ENCODE results near the gene ZNF766.
A peak's percentile ranks its signal among the peaks of the same experiment; 100 is the strongest.
"Not testable (repeated sequence)": the region's sequence is repeated elsewhere in the genome, so short reads cannot be mapped to it uniquely, and the experiment has no call there.

The ZNF766 gene

DNA sequence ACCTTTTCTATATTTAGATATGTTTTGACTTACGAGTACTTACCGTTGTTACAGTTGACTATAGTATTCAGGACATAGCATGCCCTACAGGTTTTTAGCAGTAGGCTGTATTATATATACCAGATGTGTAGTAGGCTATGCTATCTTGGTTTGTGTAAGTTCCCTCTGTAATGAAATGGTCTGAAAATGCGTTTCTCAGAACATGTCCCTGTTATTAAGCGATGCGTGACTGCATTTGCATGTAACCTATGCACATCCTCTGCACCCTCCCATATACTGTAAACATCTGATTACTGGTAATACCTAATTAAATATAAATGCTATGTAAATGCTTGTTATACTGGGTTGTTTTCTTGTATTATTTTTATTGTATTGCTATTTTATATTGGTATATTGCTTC is 6.6 kb downstream of the ZNF766 start:
- no peak for DNase-seq (ENCODE audit: low read depth)

DNA sequence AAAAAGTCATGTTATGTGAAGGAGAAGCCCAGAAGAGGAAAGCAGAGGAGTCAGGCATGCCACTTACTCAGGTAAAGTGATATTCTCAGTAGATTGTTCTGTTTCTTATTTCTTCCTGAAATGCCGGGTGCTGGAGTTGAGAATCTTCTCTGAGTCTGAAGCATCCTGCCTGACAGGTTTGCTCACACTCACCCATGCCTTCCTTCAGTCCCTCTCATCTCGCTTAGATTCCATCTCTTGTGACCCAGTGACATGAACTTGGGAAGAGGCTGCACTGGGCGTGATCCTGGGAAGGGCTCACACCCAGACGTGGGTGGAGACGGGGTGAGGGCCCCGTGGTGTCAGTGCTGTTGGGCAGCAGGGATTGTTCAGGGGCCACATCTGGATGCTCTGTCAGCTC is 8.1 kb downstream of the ZNF766 start:
- DNase-seq (ENCODE audit: low read depth) = no peak

DNA sequence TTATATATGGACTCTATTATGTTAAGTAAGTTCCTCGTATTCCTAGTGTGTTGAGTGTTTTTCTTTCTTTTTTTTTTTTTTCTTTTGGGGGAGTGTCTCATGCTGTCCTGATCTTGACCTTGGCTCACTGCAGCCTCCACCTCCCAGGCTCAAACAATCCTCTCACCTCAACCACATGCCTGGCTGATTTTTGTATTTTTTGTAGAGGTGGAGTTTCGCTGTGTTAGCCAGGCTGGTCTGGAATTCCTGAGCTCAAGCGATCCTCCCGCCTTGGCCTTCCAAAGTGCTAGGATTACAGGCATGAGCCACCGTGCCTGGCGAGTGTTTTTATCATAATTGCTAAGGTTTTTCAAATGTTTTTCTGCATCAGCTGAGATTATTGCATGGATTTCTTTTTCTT is 16.9 kb downstream of the ZNF766 start:
- DNase-seq (ENCODE audit: low read depth) = no peak

DNA sequence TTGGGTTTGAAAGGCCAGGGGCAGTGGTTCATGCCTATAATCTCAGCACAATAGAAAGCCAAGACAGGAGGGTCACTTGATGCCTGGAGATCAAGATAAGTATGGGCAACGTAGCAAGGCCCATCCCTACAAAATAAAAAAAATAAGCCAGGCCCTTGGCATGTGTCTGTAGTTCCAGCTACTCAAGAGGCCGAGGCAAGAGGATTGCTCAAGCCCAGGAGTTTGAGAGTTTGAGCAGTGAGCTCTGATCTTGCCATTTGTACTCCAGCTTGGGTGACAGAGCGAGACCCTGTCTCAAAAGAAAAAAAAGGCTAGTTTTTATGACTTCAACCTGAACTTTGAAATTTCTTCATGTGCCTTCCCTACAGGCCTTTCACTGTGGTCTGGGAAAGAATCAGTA is 22.4 kb downstream of the ZNF766 start:
- DNase-seq (ENCODE audit: low read depth) = no peak

DNA sequence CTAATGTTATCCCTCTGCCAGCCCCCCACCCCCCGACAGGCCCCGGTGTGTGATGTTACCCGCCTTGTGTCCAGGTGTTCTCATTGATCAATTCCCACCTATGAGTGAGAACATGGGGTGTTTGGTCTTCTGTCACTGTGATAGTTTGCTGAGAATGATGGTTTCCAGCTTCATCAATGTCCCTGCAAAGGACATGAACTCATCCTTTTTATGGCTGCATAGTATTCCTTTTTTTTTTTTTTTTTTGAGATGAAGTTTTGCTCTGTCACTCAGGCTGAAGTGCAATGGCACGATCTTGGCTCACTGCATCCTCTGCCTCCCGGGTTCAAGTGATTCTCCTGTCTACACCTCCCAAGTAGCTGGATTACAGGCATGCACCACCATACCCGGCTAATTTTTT is 23.6 kb downstream of the ZNF766 start:
- not testable (repeated sequence) for DNase-seq (ENCODE audit: low read depth)

DNA sequence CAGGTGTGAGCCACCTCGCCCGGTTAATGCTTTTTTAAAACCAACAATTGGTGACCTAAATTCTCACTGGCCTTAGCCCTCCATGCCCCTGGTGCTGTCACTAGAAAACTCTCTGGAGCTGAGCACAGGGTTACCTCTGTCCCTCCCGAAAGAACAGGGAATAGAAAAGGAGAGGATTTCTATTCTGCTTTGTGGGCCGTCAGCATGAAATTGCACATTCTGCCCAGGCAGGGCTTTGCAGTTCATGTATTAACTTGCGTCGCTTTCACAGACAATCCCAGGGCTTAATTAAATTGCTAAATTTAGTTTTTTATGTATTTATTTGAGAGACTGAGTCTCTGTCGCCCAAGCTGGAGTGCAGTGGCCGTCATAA is 27.0 kb downstream of the ZNF766 start:
- DNase-seq (ENCODE audit: low read depth) = no peak

DNA sequence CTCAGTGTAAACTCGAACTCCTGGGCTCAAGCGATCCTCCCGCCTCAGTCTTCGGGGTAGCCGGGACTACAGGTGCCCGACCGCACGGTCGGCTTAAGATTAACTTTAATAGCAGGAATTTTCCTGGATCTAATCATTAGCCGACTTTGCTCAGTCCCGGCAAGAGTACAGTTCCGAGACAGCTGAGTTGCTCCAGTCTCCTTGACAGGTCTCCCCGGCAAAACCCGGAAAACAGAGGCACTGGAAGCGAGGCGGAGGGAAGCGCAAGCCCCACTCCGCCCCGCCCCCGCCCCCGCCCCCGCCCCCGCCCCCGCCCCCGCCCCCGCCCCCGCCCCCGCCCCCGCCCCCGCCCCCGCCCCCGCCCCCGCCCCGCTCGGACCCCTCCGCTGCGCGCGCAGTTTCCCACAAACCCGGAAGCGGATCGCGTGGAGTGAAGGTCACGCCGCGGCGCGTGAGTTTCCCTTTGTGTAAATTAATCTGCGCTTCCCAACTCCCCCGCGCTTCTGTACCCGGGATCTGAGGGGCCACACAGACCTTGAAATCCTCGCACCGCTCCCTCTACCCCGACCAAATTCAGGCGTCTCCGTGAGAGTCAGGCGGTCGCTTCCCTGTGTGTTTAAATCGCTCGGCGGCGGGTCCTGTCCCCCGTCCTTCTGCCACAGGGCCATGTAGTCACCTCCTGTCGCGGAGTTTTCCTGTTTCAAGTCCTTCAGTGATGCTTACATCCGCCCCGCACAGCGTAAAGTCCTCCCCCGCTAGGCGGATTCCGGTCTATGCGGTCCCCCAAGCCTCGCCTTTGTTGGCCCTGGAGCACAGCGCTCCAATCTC is 27.6 kb downstream of the ZNF766 start, which contains the start of gene ZNF480:
Gene ZNF480 (plus strand): TSS at position 397 of the 828 bp plus-strand sequence. CDS start 3,244 bp downstream, outside the sequence.
- peak; percentile 54 for DNase-seq (ENCODE audit: low read depth)

DNA sequence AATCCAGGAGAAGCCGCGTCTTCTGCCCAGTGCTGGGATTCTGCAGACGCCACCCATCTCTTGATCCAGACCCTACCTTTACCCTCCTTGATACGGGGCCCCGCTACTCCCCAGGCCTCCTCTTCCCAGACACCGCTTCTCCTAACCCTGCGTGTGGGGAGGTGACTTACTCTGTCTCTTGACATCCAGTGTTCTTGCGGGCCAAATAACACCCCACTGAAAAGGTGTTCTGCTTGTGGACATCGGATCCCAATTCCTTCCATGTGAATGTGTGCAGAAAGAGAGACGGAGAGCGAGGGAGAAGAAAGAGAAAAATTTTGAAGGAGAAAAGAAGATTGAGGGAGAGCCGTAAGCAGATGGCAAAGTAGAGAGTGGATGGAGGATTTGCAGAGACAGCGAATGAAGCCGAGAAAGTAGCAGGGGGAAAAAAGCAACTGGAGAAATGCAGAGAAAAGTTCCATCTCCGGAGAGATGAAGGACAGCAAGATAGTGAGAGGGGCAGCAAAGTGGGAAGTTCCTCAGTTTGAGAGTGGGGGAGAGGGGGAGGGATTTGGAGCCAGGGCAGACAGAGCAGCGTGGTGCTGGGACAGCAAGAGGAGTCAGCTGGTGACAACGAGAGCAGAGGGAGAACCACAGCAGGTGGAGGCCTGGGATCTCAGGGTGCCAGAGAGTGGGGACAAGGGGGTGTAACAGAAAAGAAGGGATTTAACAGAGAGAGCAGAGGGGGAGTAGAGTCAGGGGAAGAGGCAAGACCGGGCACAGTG is 28.4 kb downstream of the ZNF766 start:
- DNase-seq (ENCODE audit: low read depth) = no peak

DNA sequence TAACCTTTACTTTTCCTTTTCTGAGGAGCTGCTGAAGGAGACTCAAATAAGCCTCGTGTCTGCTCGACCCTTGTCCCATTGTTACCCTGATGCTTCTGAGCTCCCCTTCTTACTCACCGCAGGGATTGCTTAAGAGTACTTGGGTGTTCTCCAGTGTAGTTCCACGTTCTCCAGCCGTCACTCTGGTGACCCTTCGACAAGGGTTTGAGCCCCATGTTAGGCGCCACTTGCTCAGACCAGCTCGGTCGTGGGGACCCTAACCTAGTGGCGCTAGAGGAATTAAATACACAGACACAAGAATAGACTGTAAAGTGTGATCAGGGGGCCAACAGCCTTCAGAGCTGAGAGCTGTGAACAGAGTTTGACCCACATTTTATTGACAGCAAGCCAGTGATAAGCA is 37.9 kb downstream of the ZNF766 start:
- DNase-seq (ENCODE audit: low read depth) = no peak

DNA sequence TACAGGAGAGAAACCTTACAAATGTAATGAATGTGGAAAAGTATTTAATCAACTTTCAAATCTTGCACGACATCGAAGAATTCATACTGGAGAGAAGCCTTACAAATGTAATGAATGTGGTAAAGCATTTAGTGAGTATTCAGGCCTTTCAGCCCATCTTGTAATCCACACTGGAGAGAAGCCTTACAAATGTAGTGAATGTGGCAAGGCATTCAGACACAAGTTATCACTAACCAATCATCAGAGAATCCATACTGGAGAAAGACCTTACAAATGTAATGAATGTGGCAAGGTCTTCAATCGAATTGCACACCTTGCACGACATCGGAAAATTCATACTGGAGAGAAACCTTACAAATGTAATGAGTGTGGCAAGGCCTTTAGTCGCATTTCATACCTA is 53.0 kb downstream of the ZNF766 start:
- DNase-seq (ENCODE audit: low read depth) = no peak

DNA sequence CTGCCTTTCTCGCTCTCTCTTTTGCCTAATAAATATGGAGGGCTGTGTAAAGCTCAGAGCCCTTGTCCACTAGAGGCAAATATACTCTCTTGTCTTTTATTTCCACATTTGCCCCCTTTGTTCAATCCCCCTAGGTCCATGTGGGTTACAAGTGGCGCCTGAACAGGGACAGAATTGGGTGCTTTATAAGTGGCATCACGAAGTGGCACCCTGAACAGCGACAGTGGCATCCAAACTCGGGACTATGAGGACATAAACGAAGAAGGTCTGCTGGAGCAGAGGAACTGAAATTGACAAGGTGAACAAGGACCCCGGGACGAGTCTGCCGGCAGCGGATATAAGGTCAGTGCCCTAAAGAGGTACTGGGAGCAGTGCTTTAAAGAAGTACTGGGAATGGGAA is 62.4 kb downstream of the ZNF766 start:
- no peak for DNase-seq (ENCODE audit: low read depth)

DNA sequence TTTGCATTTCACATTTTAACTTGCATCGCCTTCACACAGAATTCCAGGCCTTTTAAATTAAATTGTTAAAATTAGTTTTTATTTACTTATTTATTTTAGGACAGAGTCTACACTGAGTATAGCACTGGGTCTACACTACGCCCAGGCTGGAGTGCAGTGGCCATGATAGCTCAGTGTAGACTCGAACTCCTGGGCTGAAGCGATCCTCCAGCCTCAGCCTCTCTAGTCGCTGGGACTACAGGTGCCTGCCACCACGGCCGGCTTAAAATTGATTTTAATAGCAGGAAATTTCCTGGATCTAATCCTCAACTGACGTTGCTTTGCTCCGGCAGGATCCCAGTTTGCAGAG is 66.4 kb downstream of the ZNF766 start:
- DNase-seq (ENCODE audit: low read depth) = no peak

DNA sequence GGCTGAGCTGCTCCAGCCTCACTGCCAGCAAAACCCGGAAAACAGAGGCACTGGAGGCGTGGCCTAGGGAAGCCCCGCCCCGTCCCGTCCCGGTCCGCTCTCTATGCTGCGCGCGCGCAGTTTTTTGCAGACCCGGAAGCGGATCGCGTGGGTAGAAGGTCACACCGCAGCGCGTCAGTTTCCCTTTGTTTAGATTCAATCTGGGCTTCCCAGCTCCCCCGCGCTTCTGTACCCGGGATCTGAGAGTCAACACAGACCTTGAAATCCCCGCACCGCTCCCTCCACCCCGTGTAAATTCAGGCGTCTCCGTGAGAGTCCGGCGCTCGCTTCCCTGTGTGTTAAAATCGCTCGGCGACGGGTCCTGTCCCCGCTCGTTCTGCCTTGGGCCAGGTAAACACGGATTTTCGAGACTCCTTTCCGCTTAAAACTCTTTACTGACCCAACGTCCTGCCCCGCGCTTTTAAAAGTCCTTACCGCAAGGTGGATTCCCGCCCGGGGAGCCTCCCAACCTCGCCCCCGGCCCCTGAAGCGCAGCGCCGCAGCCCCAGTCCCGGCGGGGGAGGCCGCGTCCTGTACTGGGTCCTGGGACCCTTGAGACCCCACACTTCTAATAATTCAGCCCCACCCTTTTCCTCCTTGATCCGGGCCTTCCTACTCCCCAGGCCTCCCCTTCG is 66.9 kb downstream of the ZNF766 start, which contains the start of gene ZNF610:
Gene ZNF610 (plus strand): TSS at position 127 of the 674 bp plus-strand sequence. CDS start 12,930 bp downstream, outside the sequence.
- peak; percentile 85 for DNase-seq (ENCODE audit: low read depth)

DNA sequence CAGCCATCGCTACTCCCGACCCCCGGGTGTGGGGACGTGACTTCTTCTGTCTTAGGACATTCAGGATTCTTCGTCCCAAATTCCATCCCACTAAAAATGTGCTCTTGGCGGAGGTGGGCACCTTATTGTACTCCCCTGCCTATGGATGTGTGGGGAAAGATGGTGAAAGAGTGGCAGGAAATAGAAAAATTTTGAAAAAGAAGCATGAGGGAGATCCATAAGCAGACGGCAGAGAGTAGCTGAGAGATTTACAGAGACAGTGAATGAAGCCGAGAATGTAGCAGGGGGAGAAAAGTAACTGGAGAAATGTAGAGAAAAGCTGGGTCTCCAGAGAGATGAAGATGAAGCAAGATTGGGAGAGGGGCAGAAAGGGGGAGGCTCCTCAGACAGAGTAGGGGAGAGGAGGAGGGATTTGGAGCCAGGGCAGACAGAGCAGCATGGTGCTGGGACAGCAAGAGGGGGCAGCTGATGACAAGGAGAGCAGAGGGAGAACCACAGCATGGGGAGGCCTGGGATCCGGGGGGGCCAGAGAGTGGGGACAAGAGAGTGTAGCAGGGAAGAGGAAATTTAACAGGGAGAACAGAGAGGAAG is 67.5 kb downstream of the ZNF766 start:
- DNase-seq (ENCODE audit: low read depth) = no peak

DNA sequence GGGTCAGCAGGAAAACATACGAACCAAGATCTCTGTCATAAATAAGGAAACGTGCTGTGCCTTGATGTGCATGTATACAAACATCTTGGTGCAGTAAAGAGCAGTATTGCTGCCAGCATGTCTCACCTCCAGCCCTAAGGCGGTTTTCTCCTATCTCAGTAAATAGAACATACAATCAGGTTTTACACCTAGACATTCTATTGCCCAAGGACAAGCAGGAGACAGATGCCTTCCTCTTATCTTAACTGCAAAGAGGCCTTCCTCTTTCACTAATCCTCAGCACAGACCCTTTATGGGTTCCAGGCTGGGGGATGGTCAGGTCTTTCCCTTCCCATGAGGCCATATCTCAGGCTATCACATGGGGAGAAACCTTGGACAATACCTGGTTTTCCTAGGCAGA is 69.6 kb downstream of the ZNF766 start:
- not testable (repeated sequence) for DNase-seq (ENCODE audit: low read depth)

DNA sequence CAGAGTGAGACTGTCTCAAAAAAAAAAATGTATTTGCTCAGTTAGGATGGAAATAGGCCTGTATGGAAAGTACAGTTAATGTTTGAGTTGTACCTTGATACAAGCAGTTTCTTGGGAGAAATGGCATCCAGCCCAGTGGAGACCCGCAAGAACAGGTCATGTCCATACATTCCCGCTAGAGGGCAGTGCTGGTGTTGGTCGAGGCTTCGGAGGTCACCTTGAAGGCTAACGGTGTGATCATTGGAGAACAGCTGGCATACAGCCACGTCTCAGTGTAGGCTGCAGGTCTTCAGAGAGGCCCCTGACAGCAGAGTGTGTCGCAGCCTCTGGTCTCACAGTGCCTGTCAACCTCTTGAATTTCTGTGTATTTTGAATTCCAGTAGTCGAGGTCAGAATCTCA is 74.2 kb downstream of the ZNF766 start:
- DNase-seq (ENCODE audit: low read depth) = peak; percentile 35

DNA sequence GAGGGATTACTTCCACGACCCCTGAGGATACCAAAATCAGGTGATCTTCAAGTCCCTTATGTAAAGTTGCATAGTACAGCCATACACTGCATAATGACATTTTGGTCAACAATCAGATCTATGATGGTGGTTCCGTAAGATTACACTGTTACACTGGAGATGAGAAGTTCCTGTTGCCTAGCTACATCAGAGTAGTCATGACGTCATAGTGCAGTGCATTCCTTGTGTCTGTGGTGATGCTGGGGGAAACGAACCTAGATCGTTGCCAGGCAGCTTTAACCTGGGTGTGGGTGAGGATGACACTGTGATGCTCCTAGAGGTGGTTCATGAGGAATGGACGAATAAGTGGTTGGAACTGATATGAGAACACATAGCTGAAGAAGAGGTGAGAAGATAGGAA is 75.8 kb downstream of the ZNF766 start:
- DNase-seq (ENCODE audit: low read depth) = no peak

All from activated T-cell treated with anti-CD3 and anti-CD28 coated beads for 48 hours (primary cell).